ENCODE results near the gene TTC13. TPM values are rescaled to one million over a fixed set of nuclear protein-coding genes. Genes with fewer than 3 reads are reported as not detected.

Gene TTC13
- total RNA-seq, 1 donor from 2014 or later, result 15.5 TPM

DNA sequence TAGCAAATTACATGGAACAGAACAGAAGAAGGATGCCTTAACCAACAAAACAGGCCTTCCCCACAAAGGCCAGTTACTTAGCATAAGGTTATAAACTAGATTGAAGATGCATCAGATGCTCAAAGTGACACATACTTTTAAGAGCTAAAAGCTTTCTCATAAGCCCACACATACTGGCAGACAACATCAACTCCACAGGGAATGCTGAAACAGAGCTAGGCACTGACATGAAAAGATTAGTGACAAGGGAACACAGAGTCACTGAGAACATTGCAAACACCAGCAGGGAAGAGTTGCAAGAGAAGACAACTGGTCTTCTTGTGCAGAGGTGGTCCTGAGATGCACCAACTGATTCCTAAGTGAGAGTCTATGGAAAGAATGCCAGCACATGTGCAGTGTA, 6.9 kb downstream of the TTC13 start:
- no peaks in the 10 kb centered on the region for H3K27me3 Mint-ChIP-seq (ENCODE audit: low read depth)

GRCh38 chr1:230970432-230970831, 8.2 kb downstream of the TTC13 start:
- no peaks in the 10 kb centered on the region for H3K36me3 Mint-ChIP-seq
- TF ChIP-seq, protein P1, sequence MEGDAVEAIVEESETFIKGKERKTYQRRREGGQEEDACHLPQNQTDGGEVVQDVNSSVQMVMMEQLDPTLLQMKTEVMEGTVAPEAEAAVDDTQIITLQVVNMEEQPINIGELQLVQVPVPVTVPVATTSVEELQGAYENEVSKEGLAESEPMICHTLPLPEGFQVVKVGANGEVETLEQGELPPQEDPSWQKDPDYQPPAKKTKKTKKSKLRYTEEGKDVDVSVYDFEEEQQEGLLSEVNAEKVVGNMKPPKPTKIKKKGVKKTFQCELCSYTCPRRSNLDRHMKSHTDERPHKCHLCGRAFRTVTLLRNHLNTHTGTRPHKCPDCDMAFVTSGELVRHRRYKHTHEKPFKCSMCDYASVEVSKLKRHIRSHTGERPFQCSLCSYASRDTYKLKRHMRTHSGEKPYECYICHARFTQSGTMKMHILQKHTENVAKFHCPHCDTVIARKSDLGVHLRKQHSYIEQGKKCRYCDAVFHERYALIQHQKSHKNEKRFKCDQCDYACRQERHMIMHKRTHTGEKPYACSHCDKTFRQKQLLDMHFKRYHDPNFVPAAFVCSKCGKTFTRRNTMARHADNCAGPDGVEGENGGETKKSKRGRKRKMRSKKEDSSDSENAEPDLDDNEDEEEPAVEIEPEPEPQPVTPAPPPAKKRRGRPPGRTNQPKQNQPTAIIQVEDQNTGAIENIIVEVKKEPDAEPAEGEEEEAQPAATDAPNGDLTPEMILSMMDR (IDR thresholded peaks at IDR 0.05; ENCODE audit: unreplicated experiment), result no peak
- no peak overlapping the region for H3K27ac Mint-ChIP-seq
- no peaks in the 10 kb centered on the region for H3K27me3 Mint-ChIP-seq (ENCODE audit: low read depth)
- H3K4me1 Mint-ChIP-seq, result no peaks in the 10 kb centered on the region
- H3K4me3 Mint-ChIP-seq, result no peak overlapping the region
- peaks cover under 1% of the 10 kb centered on the region for H3K9me3 Mint-ChIP-seq
- DNase-seq (ENCODE audit: low spot score in 2 of 2, unreplicated experiment in 2 of 2), result no peak

More for the DNA sequence above, 6.9 kb downstream of the TTC13 start:
- Mint-ChIP-seq H3K4me3 (no peak overlapping the region), H3K4me1 (peaks cover 3% of the 10 kb centered on the region), H3K27ac (no peak overlapping the region), H3K36me3 (no peaks in the 10 kb centered on the region), H3K9me3 (no peaks in the 10 kb centered on the region)
- TF ChIP-seq, protein P1 (IDR thresholded peaks at IDR 0.05; ENCODE audit: unreplicated experiment), result no peak
- no peak for DNase-seq (ENCODE audit: low spot score in 2 of 2, unreplicated experiment in 2 of 2)

DNA sequence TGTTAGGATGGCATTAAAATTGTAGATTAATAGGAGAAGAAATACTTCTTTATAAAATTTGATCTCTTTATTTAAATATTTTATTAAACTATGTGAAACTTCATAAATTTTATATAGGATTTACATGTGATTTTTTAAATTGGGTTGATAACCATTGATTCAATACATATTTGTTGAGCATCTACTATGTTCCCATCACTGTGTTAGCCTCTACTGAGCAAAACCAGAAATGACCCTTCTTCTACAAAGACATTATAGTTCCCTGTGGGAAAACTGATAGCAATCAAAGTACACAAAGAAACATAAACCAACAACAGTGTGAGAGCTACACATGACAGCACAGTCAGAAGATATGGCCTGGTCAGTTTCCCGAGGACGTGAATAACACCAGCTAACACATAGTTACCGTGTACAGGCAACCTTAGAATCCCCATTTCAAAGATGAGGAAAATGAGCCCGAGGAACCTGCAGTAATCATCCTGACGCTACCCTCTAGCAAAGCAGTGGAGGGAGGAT, 12.2 kb downstream of the TTC13 start:
- no peak for DNase-seq (ENCODE audit: low spot score in 2 of 2, unreplicated experiment in 2 of 2)
- Mint-ChIP-seq H3K9me3 (peaks cover 7% of the 10 kb centered on the region), H3K27ac (no peak overlapping the region), H3K27me3 (ENCODE audit: low read depth) (peaks cover 5% of the 10 kb centered on the region), H3K4me1 (no peaks in the 10 kb centered on the region), H3K4me3 (no peak overlapping the region), H3K36me3 (no peaks in the 10 kb centered on the region)
- TF ChIP-seq, protein P1 (IDR thresholded peaks at IDR 0.05; ENCODE audit: unreplicated experiment), result no peak

GRCh38 chr1:230965535-230965934, 13.1 kb downstream of the TTC13 start:
- Mint-ChIP-seq H3K9me3 (peaks cover 7% of the 10 kb centered on the region), H3K27ac (no peak overlapping the region), H3K4me3 (no peak overlapping the region), H3K4me1 (no peaks in the 10 kb centered on the region), H3K27me3 (ENCODE audit: low read depth) (peaks cover 5% of the 10 kb centered on the region), H3K36me3 (no peaks in the 10 kb centered on the region)
- DNase-seq (ENCODE audit: low spot score in 2 of 2, unreplicated experiment in 2 of 2), result no peak
- TF ChIP-seq, protein P1 (IDR thresholded peaks at IDR 0.05; ENCODE audit: unreplicated experiment), result no peak

DNA sequence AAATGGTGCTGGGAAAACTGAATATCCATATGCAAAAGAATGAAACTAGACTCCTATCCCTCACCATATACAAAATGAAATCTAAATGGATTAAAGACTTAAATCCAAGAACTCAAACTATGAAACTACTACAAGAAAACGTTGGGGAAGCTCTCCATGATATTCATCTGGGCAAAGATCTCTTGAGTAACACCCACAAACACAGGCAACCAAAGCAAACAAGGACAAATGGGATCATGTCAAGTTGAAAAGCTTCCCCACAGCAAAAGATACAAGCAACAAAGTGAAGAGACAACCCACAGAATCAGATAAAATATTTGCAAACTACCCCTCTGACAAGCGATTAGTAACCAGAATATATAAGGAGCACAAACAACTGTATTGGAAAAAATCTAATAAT, 13.8 kb downstream of the TTC13 start:
- TF ChIP-seq, protein P1 (IDR thresholded peaks at IDR 0.05; ENCODE audit: unreplicated experiment), result no peak
- H3K36me3 Mint-ChIP-seq, result no peaks in the 10 kb centered on the region
- H3K27ac Mint-ChIP-seq, result no peak overlapping the region
- peaks cover 7% of the 10 kb centered on the region for H3K9me3 Mint-ChIP-seq
- no peak for DNase-seq (ENCODE audit: low spot score in 2 of 2, unreplicated experiment in 2 of 2)
- H3K4me3 Mint-ChIP-seq, result no peak overlapping the region
- peaks cover 5% of the 10 kb centered on the region for H3K27me3 Mint-ChIP-seq (ENCODE audit: low read depth)
- no peaks in the 10 kb centered on the region for H3K4me1 Mint-ChIP-seq

DNA sequence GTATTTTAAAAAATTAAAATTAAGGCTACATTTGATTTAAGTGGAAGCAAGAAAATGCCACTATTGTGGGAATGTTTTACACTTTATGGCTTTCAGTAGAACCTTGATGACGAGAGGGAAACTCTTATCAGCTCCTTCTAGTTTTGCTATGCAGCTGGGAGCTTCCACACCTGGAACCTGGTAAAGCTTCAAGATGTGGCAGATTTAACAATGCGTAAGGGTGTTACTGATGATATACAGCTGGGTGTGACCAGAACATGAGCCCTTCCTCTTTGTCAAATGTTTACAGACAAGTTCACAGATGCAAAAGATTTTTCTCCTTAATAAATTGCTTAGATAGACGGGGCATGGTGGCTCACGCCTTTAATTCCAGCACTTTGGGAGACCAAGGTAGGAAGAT, 20.3 kb downstream of the TTC13 start:
- Mint-ChIP-seq H3K4me3 (no peak overlapping the region), H3K27me3 (ENCODE audit: low read depth) (no peaks in the 10 kb centered on the region)

More for the DNA sequence above, 20.3 kb downstream of the TTC13 start:
- Mint-ChIP-seq H3K4me1 (no peaks in the 10 kb centered on the region), H3K36me3 (peaks cover 1% of the 10 kb centered on the region), H3K9me3 (no peaks in the 10 kb centered on the region), H3K27ac (no peak overlapping the region)
- no peak for DNase-seq (ENCODE audit: low spot score in 2 of 2, unreplicated experiment in 2 of 2)
- TF ChIP-seq, protein P1 (IDR thresholded peaks at IDR 0.05; ENCODE audit: unreplicated experiment), result no peak

All from mesothelial cell of epicardium (in vitro differentiated cells).